ENCODE measurements around the gene LAMB3.
"Not testable (repeated sequence)": the region's sequence is repeated elsewhere in the genome, so short reads cannot be mapped to it uniquely, and the experiment has no call there.

The LAMB3 gene

DNA sequence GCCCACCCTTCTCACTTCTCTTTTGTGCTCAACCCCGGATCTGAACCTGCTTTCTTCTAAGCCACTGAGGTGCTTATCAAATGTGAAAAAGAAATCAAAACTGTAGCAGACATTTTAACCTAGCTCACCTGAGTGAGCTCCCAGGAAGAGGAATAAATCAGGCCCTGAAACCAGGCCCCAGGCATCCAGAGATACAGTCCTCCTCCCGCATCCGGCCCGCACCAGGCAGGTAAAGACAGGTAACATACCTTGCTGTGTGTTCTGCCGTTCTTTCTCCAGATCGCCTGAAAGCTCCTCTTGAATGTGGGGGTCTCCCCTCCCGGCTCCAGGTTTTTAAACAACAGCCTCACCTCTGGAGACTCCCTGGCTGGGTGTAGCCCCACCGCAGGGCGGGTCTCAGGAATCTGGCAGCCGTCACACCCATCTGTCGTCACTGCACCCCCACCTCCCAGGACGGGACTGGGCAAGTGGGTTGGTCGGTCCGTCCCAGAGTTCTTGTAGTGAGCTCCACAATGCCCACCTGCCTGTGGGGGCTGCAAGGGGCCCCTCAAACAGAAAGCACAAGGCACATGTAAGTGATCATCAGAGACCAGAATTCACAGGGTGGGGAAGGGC is at the start of gene LAMB3:
Gene LAMB3 (minus strand): TSS at position 305 of the 615 bp plus-strand sequence. CDS start 1,481 bp downstream, outside the sequence.
- no peak for DNase-seq

- DNase-seq, result not testable (repeated sequence)
These were observed 48.5 kb upstream of the LAMB3 start for GRCh38 chr1:209700686-209701085.

- no peak for DNase-seq
These were observed 44.9 kb upstream of the LAMB3 start for GRCh38 chr1:209697126-209697525.

GRCh38 chr1:209696673-209697072 is 44.4 kb upstream of the LAMB3 start:
- DNase-seq, result no peak

- peak in 11 of 14 donors; percentile 4 to 56 (median 44) for DNase-seq
These were observed 40.7 kb upstream of the LAMB3 start for GRCh38 chr1:209692745-209693504.

- DNase-seq, result no peak
These were observed 40.1 kb upstream of the LAMB3 start for GRCh38 chr1:209692296-209692695.

GRCh38 chr1:209691237-209691636 is 39.0 kb upstream of the LAMB3 start:
- DNase-seq, result no peak

DNA sequence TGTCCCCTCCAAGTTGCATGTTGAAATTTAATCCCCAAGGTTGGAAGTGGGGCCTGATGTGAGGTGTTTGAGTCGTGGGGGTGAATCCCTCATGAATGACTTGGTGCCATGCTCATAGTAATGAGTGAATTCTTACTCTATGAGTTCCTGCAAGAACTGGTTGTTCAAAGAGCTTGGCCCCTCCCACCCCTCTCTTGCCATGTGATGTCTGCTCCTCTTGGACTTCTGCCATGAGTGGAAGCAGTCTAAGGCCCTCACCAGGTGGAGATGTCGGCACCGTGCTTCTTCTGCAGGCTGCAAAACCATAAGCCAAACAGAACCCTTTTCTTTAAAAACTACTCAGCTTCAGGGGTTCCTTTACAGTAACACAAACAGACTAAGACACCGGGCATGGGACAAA is 37.3 kb upstream of the LAMB3 start:
- DNase-seq, result no peak

DNA sequence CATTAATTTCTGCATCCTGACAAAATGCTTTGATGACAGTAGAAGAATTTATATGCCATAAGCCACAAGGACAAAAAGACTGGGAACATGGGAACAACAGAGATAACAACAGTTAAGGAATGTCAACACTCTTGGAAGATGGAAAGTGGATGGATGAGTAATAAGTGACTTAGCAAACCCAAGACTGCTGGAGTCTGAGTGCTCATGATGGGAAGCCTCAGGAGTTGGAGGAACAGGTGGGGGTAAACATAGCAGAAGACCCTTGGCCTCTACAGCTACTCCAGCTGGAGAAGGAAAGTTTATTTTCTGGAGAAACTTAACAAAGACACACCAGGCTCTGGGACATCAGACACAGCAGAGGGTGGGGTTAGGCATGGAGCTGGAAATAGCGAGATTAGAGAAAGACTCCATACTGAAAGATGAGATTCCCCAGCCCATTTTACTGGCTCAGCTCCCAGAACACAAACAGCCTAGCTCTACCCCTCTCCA is 36.6 kb upstream of the LAMB3 start:
- DNase-seq, result no peak

DNA sequence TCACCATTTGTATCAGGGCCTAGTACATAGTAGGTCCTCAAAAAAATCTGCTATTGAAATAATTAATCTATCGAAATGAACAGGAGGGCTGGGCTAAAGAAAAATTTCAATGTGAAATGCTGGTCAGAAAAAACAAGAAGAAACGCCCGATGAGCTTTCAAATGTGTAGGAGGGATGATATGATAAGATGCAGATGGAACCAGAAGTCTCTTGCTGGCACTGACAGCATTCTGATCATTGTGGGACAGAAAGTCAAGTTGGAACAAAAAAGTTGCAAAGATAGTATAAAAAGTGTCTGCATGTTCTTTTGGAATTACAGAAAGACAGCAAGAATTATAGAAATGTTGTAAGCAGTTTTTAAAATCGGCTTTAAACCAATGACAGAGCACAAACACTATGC is 34.1 kb upstream of the LAMB3 start:
- DNase-seq, result no peak

DNA sequence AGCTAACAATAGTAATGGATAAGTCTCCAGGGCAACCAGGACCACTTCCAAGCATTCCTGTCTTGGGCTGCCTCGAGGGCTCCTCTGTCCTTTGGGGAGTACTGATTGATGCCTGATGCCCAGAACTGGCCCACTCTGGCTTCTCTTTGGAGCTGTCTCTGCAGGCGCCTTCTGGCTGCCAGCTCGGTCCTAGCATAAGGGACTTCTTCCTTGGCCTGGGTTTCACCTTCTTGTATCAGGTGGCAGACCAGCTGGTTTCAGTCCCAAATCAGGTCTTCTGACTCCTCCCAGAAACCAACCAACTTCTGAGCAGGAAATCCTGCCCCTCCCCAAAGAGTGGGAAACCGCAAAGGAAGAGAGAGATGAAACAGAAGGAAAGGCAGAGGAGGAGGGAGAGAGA is 33.6 kb upstream of the LAMB3 start:
- peak in 1 of 14 donors; percentile 25 for DNase-seq

- no peak for DNase-seq
These were observed 26.8 kb upstream of the LAMB3 start for GRCh38 chr1:209678981-209679539.

GRCh38 chr1:209675565-209676154 is 23.4 kb upstream of the LAMB3 start:
- DNase-seq, result peak in 7 of 14 donors; percentile 37 to 81 (median 59)

- peak in 10 of 14 donors; percentile 33 to 73 (median 53) for DNase-seq
These were observed 22.8 kb upstream of the LAMB3 start, which contains the start of gene G0S2 for GRCh38 chr1:209674957-209675564. TSS of gene G0S2 (plus strand) at chr1:209675412. CDS start at chr1:209675685, 273 bp downstream.

- no peak for DNase-seq
These were observed 21.6 kb upstream of the LAMB3 start for GRCh38 chr1:209673631-209674417.

DNA sequence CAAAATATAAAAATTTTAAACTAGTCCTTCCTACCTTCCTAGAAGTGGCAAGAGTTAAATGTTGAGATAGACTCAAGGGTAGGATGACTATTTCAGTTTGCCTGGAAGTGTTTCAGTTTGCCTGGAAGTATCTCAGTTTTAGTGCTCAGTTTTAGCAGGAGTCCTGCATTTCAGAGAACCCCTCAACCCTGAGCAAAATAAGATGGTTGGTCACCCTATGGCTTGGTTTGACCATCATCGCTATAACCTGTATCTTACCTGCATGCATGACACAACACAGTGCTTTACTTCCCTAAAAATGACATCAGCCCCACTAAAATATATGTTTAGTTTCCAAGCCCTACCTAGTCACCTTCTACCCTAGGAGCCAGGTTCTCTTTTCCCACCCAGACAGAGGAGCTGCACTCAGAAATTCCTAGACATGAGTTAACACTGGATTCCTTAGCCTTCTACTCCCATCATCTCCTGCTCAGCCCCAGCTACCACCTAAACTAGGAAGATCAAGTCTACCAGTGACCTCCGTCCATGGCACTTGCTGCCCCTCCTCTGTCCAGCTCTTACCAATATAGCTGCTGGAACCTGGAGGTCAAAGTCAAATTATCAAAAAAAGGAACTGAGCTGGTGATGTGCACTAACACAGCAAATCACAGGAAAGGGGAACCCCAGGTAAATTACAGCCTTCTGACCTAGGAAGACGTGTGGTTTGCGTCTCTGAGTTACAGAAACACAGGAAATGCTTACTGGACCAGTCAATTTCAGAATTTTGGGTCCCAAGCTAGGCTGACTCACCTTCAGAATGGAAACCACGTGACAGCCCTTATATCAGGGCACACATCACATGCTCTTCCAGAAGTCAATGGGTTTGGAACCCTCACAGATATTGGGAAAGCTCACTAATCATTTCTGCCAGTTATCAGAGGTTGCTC is 20.7 kb upstream of the LAMB3 start:
- no peak for DNase-seq

DNA sequence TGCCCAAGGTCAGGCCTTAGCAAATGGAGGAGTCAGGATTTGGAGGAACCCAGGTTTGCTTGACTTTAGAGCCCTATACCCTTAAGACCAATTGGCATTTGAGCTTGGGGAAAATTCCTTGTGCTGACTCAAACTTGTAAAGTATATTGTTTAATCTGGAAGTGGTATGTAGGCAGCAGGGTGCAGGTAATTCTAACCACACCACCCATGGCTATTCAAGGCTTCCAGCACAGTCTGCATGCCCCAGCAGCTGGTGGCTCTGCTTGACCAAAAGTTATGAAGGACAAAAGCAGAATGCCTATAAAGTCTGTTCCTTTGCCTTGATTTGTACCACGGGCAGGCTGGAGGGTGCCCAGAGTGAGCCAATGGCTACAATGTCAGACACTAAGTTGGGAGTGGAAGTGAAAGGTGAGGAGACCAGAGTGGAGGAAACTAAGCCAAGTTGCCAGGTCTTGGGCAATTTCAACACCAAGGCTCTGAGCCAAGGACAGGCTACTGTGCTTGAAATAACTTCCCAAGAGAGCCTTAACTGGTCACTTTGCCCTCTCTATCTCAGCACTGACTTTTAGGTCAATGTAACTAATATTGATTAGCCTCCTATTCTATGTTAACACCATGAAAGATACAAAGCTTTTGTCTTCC is 18.3 kb upstream of the LAMB3 start:
- no peak for DNase-seq

DNA sequence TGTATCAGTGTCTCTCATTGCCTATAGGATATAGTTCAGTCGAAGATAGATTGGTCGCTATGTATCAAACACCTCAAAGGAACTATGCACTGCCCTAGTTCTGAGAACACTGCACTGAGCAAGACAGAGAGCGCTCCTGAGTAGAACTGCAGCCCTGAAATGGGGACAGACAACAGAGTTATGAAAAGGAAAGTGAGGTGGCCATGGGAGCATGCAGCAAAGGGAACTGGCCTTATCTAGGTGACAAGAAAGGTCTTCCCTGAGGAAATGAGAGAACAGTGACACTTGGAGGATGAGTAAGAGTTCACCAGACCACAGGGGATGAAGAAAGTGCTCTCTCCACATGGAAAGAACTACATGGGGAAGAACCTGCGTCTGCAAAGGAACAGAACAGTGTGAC is 15.5 kb upstream of the LAMB3 start:
- no peak for DNase-seq

GRCh38 chr1:209667103-209667502 is 14.9 kb upstream of the LAMB3 start:
- no peak for DNase-seq

DNA sequence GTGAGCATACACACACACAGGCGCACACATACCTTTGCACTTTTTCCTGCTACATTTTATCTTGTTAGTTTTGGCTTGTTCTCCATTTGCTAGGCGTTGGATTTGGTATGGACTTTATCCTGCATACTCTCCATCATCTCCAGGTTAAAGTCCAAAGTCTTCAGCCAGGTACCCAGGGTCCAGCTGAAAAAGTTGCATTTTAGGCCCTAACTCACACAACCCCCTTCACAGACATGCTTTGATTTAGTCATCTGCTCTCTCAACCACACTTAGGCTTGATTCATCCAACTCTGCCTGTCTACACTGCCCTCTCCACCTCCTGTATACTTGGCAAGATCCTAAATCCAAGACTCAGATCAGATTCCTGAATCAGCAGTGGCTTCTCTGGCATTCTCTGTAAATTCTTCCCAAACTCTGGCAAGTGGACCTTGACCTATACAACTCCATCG is 10.7 kb upstream of the LAMB3 start:
- DNase-seq, result no peak

Measured in C1 segment of cervical spinal cord (tissue), 14 donors.